Activated CD8-positive, alpha-beta memory T cell treated with anti-CD3 and anti-CD28 coated beads, Interleukin-2, amount 50 U/mL, for 1 hour (primary cell): Measurements from ENCODE around the gene IGLL1.
"Not testable (repeated sequence)": the region's sequence is repeated elsewhere in the genome, so short reads cannot be mapped to it uniquely, and the experiment has no call there.

Source experiments
- DNase-seq: peaks from one replicate; pipeline ENCODE4 v3.0.0-alpha.2; 2020; ENCODE audit errors: extremely low read depth

The IGLL1 gene

DNA sequence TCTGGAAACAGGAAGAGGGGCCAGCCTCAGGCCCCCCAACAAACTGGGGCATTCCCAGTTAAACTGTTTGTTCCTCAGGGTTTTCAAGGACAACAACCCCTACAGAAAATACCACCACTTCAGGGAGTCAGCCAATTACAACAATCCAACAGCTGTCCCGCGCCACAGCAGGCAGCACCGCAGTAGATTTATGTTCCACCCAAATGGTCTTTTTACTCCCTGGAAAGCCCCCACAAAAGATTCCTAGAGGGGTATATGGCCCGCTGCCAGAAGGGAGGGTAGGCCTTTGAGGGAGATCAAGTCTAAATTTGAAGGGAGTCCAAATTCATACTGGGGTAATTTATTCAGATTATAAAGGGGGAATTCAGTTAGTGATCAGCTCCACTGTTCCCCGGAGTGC, 39.3 kb downstream of the IGLL1 start:
- not testable (repeated sequence) for DNase-seq

DNA sequence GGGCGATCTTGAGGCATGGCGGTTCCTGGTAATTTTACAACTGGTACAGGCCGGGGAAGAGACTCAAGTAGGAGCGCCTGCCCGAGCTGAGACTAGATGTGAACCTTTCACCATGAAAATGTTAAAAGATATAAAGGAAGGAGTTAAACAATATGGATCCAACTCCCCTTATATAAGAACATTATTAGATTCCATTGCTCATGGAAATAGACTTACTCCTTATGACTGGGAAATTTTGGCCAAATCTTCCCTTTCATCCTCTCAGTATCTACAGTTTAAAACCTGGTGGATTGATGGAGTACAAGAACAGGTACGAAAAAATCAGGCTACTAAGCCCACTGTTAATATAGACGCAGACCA, 40.3 kb downstream of the IGLL1 start:
- DNase-seq: not testable (repeated sequence)

DNA sequence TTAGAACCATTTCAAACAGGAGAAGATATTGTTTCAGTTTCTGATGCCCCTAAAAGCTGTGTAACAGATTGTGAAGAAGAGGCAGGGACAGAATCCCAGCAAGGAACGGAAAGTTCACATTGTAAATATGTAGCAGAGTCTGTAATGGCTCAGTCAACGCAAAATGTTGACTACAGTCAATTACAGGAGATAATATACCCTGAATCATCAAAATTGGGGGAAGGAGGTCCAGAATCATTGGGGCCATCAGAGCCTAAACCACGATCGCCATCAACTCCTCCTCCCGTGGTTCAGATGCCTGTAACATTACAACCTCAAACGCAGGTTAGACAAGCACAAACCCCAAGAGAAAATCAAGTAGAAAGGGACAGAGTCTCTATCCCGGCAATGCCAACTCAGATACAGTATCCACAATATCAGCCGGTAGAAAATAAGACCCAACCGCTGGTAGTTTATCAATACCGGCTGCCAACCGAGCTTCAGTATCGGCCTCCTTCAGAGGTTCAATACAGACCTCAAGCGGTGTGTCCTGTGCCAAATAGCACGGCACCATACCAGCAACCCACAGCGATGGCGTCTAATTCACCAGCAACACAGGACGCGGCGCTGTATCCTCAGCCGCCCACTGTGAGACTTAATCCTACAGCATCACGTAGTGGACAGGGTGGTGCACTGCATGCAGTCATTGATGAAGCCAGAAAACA, 40.8 kb downstream of the IGLL1 start:
- DNase-seq: peak; percentile 43

DNA sequence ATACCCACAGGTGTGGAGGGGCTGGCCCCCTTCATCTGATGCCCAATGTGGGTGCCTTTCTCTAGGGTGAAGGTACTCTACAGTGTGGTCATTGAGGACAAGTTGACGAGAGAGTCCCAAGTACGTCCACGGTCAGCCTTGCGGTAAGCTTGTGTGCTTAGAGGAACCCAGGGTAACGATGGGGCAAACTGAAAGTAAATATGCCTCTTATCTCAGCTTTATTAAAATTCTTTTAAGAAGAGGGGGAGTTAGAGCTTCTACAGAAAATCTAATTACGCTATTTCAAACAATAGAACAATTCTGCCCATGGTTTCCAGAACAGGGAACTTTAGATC, 41.4 kb downstream of the IGLL1 start:
- not testable (repeated sequence) for DNase-seq

DNA sequence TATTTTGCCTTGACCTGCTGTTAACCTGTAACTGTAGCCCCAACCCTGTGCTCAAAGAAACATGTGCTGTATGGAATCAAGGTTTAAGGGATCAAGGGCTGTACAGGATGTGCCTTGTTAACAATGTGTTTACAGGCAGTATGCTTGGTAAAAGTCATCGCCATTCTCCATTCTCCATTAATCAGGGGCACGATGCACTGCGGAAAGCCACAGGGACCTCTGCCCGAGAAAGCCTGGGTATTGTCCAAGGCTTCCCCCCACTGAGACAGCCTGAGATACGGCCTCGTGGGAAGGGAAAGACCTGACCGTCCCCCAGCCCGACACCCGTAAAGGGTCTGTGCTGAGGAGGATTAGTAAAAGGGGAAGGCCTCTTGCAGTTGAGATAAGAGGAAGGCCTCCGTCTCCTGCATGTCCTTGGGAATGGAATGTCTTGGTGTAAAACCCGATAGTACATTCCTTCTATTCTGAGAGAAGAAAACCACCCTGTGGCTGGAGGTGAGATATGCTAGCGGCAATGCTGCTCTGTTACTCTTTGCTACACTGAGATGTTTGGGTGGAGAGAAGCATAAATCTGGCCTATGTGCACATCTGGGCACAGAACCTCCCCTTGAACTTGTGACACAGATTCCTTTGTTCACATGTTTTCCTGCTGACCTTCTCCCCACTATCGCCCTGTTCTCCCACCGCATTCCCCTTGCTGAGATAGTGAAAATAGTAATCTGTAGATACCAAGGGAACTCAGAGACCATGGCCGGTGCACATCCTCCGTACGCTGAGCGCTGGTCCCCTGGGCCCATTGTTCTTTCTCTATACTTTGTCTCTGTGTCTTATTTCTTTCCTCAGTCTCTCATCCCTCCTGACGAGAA, 42.0 kb downstream of the IGLL1 start:
- not testable (repeated sequence) for DNase-seq

DNA sequence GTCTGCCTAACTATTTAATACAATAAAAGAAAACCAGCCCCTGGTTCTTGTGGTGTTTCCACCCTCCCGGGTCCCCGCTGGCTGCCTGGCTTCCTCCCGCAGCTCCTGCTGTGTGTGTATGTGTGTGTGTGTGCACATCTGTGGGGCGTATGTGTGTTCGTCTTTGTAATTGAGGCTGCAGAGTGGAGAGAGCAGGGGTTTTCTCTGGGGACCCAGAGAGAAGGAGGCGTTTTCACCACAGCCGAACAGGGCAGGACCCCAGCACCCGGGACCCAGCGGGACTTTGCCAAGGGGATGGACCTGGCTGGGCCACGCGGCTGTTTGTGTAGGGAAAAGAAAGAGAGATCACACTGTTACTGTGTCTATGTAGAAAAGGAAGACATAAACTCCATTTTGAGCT, 42.7 kb downstream of the IGLL1 start:
- DNase-seq: no peak

DNA sequence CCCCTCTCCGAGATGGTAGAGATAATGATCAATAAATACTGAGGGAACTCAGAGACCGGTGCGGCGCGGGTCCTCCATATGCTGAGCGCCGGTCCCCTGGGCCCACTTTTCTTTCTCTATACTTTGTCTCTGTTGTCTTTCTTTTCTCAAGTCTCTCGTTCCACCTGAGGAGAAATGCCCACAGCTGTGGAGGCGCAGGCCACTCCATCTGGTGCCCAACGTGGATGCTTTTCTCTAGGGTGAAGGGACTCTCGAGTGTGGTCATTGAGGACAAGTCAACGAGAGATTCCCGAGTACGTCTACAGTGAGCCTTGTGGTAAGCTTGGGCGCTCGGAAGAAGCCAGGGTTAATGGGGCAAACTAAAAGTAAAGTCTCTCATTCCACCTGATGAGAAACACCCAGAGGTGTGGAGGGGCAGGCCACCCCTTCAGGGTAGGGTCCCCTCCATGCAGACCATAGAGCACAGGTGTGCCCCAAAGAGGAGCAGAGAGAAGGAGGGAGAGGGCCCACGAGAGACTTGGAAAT, 43.2 kb downstream of the IGLL1 start:
- DNase-seq: no peak

DNA sequence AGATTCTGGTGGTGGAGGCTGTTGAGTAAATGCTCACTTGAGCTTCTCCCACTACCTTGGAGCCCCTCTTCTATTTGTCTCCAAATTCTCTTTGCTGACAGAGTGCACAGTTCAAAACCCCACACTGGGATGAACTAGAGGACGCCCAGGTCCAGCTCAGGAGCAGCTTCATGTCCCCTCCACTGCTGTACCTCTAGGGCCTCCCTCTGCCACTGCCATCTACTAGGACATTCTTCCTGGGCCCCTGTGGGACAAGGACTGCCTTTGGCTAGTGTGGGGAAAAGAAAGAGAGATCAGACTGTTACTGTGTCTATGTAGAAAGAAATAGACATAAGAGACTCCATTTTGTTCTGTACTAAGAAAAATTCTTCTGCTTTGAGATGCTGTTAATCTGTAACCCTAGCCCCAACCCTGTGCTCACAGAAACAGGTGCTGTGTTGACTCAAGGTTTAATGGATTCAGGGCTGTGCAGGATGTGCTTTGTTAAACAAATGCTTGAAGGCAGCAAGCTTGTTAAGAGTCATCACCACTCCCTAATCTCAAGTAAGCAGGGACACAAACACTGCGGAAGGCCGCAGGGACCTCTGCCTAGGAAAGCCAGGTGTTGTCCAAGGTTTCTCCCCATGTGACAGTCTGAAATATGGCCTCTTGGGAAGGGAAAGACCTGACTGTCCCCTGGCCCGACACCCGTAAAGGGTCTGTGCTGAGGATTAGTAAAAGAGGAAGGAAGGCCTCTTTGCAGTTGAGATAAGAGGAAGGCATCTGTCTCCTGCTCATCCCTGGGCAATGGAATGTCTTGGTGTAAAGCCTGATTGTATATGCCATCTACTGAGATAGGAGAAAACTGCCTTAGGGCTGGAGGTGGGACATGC, 44.1 kb downstream of the IGLL1 start:
- DNase-seq: not testable (repeated sequence)

DNA sequence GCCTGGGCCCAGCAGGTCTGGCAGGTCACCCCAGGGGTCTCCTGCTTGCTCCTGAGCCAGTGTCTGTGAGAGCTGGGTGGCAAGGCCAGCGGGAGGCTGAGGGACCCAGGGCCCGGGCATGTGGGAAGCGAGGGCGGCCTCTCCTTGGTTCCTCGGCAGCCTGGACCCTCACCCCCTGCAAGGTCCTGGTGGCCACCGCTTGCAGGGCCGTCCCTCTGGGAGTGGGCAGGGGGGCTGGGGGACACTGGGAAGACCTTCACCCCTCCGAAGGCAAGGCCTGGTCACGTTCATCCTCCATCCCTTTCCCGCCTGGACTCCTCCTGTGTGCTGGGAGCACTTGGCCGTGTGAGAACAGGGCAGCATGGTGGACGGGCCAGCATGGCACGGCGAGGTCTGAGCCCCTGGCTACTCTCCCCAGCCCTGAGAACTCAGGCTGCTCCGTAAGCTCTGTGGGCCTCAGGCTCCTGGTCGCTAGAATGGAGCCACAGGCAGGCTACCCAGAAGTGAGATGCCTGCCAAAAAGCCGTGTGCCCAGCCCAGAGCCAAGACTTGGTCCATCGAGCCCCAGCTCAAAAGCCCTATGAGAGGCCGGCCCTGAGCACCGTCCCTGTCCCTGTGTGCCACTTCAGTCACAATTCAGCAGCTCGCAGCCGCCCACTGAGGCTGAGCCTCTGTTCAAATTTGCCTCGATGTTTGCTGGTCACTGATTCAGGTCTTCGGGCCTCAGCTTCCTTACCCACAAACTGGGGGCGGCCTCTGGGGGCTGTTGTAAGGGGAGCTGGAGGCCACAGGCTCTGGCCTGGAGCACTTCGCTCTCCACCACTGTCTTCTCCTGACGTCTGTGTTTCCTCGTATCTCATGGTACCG, 45.0 kb downstream of the IGLL1 start:
- no peak for DNase-seq

DNA sequence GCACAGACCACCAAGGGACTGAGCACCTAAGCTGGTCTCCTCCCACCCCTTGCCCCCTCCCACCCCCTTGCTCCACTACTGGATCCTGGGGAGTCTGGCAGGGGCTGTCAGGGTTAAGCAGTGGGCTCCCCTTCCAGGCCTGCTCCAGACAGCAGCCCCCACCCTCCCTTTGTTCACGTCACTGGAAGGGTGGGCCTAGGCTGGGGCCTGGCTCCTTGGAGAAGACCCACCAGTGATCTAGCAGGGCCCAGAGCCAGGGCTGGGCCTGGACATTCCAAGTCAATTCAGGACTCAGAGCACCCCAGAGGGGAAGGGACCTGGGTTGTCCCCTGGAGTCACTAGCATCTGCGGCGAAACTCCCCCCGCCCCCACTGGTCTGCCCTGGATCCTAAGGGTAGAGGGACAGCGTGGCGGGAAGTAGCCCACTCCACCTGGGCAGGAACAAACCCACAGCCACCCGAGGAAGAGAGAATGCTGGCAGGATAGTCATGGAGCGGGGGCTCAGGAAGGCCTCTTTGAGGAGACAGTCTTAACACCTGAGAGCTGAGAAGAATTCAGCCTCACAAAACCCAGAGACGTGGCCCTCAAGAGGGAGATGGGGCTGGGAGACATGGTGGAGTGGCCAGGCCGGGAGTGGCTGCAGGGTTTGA, 45.8 kb downstream of the IGLL1 start:
- DNase-seq: no peak

DNA sequence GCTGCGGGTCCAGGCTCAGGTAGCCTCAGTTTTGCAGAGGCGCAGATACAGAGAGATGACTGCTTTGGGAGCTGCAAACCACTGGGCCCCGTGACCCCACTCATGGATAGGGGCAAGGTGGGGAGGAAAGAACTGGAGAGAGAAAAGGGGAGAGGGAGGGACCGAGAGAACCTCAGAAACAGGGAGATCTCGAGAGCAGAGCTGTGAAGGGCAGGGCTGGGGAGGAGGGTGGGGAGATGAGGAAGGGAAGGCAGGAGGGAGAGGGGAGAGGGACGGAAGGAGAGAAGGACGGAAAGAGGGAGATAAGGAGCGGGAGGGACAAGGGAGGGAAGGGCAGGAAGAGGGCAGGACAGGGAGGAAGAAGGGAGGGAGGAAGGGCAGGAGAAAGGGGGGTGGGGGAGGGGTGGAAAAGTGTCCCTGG, 46.3 kb downstream of the IGLL1 start:
- DNase-seq: no peak

DNA sequence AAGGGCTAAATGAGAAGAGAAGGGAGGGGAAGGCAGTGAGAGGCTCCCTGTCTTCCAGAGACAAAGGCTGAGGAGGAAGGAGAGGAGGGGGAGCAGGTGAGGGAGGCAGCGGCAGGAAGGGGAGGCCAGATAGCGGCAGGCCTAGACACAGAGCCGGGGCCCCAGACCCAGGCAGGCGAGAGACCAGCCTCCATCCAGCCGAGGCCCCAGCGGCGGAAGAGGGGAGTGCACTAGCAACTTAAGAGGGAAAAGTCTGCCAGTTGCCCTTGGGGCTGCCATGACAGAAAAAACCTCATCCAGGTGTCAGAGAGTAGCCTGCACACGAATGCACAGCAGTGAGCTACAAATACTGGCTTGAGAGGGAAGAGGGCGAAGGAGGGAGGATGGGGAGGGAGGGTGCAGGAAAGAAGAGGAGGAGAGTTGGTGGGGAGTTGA, 46.7 kb downstream of the IGLL1 start:
- DNase-seq: no peak

DNA sequence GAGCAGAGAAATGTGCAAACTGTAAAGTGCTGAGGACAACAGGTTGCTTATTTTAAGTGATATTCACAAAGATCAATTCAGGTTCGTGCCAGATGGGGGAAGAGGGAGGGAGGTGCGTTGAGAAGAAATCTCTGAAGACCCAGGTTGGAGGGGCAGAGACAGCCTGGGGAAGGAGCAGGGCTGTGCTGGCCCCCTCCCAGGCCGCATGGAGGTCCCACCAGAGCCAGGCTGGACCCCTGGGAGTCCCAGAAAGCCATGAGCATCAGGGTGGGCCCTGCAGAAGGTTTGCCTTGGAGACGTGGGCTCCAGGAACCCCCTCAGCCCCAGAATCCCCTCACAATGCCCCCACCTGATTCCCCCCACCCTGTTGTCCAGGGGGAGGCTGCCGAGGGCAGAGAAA, 47.4 kb downstream of the IGLL1 start:
- no peak for DNase-seq

DNA sequence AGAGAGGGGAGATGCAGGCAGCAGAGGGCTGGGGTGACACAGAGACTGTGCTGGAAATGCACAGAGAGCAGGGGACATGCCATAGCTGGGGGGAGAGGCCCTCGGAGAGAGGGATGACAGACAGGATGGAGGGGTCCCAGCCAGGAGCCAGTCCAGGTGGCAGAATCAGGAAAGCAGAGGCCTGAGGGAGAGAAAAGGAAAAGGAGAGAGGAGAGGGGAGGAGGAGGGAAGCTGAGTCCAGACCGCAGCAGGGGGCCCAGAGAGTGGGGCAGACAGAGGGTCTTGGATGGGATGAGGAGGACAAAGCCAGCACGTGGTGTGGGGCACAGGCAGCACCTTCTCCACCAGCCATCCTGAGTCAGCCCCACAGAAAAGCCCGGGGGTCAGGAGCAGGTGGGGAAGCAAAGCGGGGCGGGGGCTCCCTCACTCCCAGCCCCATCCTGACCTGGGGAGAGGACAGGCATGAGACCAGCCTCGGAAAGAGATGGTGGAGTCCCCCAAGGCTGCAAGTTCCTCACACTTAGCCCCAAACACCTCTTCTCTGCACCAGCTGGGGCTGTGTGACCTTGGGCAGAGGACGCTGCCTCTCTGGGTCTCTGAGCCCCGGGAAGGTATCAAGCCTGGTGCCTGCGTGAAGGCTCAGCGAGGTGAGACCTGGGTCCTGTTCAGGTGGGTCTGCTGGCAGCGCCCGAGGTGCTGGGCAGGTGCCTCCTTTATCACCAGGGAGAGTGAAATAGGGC, 48.0 kb downstream of the IGLL1 start:
- no peak for DNase-seq

DNA sequence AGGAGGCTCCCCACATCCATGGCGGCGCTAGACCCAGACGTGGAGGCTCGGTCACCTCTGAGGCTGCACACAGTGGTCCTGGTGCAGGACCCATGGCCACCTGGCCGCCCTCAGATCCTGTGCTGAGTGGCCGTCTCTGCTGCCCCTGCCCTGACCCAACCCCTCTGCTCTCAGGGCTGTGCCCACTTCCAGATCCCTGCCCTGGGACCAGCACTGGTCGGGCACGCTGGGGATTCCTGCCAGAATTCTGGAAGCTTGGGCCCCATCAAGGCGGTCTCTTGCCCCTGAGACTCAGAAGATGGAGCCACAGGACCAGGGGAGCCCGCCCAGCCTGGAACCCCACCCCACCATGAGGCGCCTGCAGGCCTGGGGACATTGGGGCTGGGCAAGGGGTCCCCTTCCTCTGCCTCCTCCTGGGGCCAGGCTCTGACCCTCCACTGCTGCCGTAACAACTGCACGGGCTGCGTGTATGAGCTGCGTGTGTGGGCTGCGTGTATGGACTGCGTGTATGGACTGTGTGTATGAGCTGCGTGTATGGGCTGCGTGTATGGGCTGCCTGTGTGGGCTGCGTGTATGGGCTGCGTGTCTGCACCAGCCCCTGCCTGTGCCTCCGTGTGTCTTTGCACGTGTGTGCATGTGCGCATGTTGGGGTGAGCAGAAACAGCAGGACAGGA, 48.7 kb downstream of the IGLL1 start:
- no peak for DNase-seq

DNA sequence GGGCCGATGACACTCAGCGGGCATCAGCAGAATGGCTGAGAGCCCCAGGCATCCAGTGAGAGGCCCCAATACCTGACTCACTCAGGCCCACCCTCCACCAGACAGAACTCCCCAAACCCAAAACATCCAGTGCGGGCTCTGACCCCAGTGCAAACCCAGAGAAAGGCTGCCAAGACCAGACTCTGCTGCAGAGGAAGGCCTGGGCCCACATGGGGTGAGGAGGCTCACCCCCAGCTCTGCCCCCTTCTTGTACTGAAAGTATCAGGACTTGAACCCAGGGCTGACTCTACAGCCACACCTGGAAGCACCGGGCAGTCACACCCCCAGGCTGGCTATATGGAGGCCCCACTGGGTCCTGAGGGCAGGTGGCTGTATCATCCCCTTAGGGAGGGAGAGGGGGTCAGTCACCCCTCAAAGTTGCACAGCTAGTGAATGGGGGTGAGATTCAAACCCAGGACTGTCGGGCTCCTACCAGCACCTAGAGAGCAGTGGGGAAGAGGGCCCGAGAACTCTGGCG, 49.3 kb downstream of the IGLL1 start:
- DNase-seq: no peak

DNA sequence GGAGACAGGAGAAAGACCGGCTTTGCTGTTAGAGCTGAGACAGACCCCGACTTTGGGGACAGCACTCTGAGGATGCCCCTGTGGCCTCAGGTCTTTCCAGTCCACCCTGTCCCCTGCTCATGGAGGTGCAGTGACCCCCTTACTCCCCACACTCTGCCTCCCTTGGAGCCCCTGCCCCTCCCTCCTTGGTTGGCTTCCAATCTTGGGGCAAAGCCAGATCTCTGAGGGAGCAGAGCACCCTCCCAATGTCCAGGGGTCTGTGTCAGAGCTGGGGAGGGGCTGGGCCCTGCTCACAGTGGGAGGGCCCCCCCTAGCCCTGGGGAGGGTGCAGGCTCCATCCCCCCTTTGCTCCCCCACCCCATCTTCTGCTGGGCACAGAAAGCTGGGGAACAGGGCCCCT, 50.0 kb downstream of the IGLL1 start:
- no peak for DNase-seq

DNA sequence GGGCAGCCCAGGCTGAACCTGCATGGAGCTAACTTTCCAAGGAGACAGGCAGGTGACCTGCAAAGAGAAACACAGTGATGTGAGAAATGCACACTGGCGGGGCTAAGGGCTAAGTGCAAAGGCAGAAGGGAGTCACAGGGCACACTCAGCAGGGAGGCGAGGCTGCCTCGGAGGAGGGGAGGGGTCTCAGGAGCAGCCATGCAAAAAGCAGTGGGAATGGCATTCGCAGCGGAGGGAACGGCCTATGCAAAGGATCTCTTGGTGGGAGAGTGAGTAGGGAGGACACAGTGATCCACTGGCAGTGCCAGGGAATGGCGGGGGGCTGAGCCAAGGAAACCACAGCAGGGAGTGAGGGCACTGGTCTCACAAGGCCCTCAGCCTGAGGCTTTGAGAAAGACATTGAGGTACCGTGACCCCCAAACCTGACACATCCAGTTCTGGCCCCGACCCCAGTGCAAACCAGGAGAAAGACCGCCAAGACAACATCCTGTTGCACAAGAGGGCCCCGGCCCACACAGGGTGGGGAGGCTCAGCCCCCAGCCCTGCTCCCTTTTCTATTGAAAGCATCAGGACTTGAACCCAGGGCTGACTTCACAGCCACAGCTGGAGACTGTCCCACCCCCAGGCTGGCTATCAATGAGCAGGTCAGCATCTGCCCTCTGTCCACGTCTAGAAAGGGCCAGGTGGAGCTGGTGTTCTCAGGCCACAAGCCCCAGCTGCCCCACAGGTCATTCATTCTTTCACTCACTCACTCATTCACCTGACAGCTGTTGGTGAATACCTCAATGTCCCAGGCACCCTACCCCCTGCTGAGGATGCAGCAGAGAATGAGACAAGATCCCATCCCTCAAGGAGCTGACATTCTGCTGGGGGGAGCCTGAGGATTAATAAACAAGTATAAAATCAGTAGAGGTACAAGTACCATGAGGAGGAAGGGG, 50.7 kb downstream of the IGLL1 start:
- DNase-seq: no peak
